Mesothelial cell of epicardium (in vitro differentiated cells): Measurements from ENCODE around the gene PPP1R26. TPM values are rescaled to one million over a fixed set of nuclear protein-coding genes. Genes with fewer than 3 reads are reported as not detected.

Experiments used
- DNase-seq, 2 experiments: peaks; one replicate each; pipeline ENCODE4 v3.0.0; 2021; ENCODE audit warnings: low spot score in 2 of 2; ENCODE audit not compliant: unreplicated experiment in 2 of 2
- H3K27ac Mint-ChIP-seq: 2 replicates; pipeline ENCODE4 v1.8.0; 2021; ENCODE audit warnings: mixed read lengths
- H3K27me3 Mint-ChIP-seq: 2 replicates; pipeline ENCODE4 v1.8.0; 2021; ENCODE audit warnings: low read depth, mixed read lengths
- H3K36me3 Mint-ChIP-seq: 2 replicates; pipeline ENCODE4 v1.8.0; 2021; ENCODE audit warnings: mixed read lengths
- H3K4me1 Mint-ChIP-seq: 2 replicates; pipeline ENCODE4 v1.8.0; 2021; ENCODE audit warnings: mixed read lengths
- H3K4me3 Mint-ChIP-seq: 2 replicates; pipeline ENCODE4 v1.8.0; 2021; ENCODE audit warnings: mild to moderate bottlenecking, moderate library complexity, mixed read lengths
- H3K9me3 Mint-ChIP-seq: 2 replicates; pipeline ENCODE4 v1.8.0; 2021; ENCODE audit warnings: mixed read lengths
- CTCF ChIP-seq: fragments of 200-600 bp; sonication (generic); IDR thresholded peaks from one replicate; pipeline ENCODE4 v1.5.0; 2021; ENCODE audit warnings: antibody characterized with exemption; ENCODE audit not compliant: unreplicated experiment
- total RNA-seq: library from RNA; stranded (reverse); gene quantifications from 3 replicates; pipeline ENCODE4 v1.2.1, GENCODE V29; 2021

Gene PPP1R26
- total RNA-seq, 1 donor from 2014 or later: 27.9 TPM

GRCh38 chr9:135536216-135536615 lies 56.6 kb downstream of the PPP1R26 start:
- Mint-ChIP-seq H3K4me1 (peaks cover 10% of the 10 kb centered on the region), H3K36me3 (no peaks in the 10 kb centered on the region), H3K27me3 (peaks cover 4% of the 10 kb centered on the region), H3K4me3 (no peak overlapping the region), H3K27ac (no peak overlapping the region), H3K9me3 (no peaks in the 10 kb centered on the region)
- DNase-seq: no peak
- no peak for TF ChIP-seq CTCF

Other genes with a start within 250 kb of the PPP1R26 start
- 38.4 to 46.0 TPM (median 42.1 TPM) in 3 replicates for gene MRPS2, start 20.9 kb downstream of the PPP1R26 start, total RNA-seq
- not detected in 3 replicates for gene LCN1, start 41.7 kb downstream of the PPP1R26 start, total RNA-seq
- gene OBP2A, start 66.3 kb downstream of the PPP1R26 start, total RNA-seq: not detected in 3 replicates
- gene PAEP, start 82.0 kb downstream of the PPP1R26 start, total RNA-seq: not detected in 3 replicates
- gene GLT6D1, start 159.8 kb downstream of the PPP1R26 start, total RNA-seq: not detected in 3 replicates
- gene LCN9, start 183.5 kb downstream of the PPP1R26 start, total RNA-seq: 0.97 to 1.7 TPM (median 1.4 TPM) in 3 replicates
- not detected in 3 replicates for gene SOHLH1, start 219.7 kb downstream of the PPP1R26 start, total RNA-seq
- 0.09 TPM in 2 of 3 replicates, not detected in the other for gene KCNT1, start 222.4 kb downstream of the PPP1R26 start, total RNA-seq